NCI-H2196 (cell line): ENCODE measurements around the gene WDR20.
A peak's percentile ranks its signal among the peaks of the same experiment; 100 is the strongest.
"Not testable (repeated sequence)": the region's sequence is repeated elsewhere in the genome, so short reads cannot be mapped to it uniquely, and the experiment has no call there.

Source experiments
- DNase-seq: peaks from one replicate; lab custom pipeline; 2025; ENCODE audit not compliant: unreplicated experiment; lab: John Stamatoyannopoulos, UW

Gene WDR20

GRCh38 chr14:102131741-102132140 lies 8.0 kb upstream of the WDR20 start:
- DNase-seq = no peak

- not testable (repeated sequence) for DNase-seq
These were observed 5.7 kb upstream of the WDR20 start for GRCh38 chr14:102134021-102134420.

- DNase-seq = not testable (repeated sequence)
These were observed 5.0 kb upstream of the WDR20 start for GRCh38 chr14:102134719-102135118.

- DNase-seq = not testable (repeated sequence)
These were observed 4.2 kb upstream of the WDR20 start for GRCh38 chr14:102135456-102135855.

GRCh38 chr14:102138535-102138934 lies 1.2 kb upstream of the WDR20 start:
- no peak for DNase-seq

- peak; percentile 27 for DNase-seq
These were observed 774 bp upstream of the WDR20 start for GRCh38 chr14:102138961-102139285.

GRCh38 chr14:102140027-102140749 lies 491 bp downstream of the WDR20 start:
- no peak for DNase-seq

- DNase-seq = no peak
These were observed 1.1 kb downstream of the WDR20 start for GRCh38 chr14:102140750-102141145.

- DNase-seq = no peak
These were observed 2.1 kb downstream of the WDR20 start for GRCh38 chr14:102141797-102142196.

GRCh38 chr14:102144914-102145313 lies 5.2 kb downstream of the WDR20 start:
- no peak for DNase-seq

- DNase-seq = no peak
These were observed 5.7 kb downstream of the WDR20 start for GRCh38 chr14:102145395-102145794.

- no peak for DNase-seq
These were observed 6.7 kb downstream of the WDR20 start for GRCh38 chr14:102146423-102146822.

- DNase-seq = no peak
These were observed 10.4 kb downstream of the WDR20 start for GRCh38 chr14:102150083-102150482.

GRCh38 chr14:102150744-102151143 lies 11.0 kb downstream of the WDR20 start:
- DNase-seq = no peak

GRCh38 chr14:102151411-102151810 lies 11.7 kb downstream of the WDR20 start:
- DNase-seq = not testable (repeated sequence)

- DNase-seq = no peak
These were observed 14.4 kb downstream of the WDR20 start for GRCh38 chr14:102154121-102154520.

- DNase-seq = no peak
These were observed 15.3 kb downstream of the WDR20 start for GRCh38 chr14:102154821-102155549.

- DNase-seq = no peak
These were observed 17.6 kb downstream of the WDR20 start for GRCh38 chr14:102157346-102157745.

GRCh38 chr14:102158797-102159196 lies 19.1 kb downstream of the WDR20 start:
- DNase-seq = no peak

GRCh38 chr14:102159841-102160240 lies 20.1 kb downstream of the WDR20 start:
- DNase-seq = no peak

GRCh38 chr14:102162487-102162886 lies 22.8 kb downstream of the WDR20 start:
- no peak for DNase-seq

- DNase-seq = no peak
These were observed 24.5 kb downstream of the WDR20 start for GRCh38 chr14:102164241-102164641.

GRCh38 chr14:102164965-102165364 lies 25.3 kb downstream of the WDR20 start:
- no peak for DNase-seq
